K562 (cell line): ENCODE measurements around the gene TPK1. TPM values are rescaled to one million over a fixed set of nuclear protein-coding genes. Genes with fewer than 3 reads are reported as not detected.

ENCODE experiments used
- ATAC-seq: fragments of 200-7000 bp; cut with Tn5 transposase; 3 replicates; pipeline ENCODE4 v1.9.1; 2020; ENCODE audit warnings: moderate library complexity
- BruUV-seq: library from RNA; stranded (reverse); fragments of 400-500 nt; replicated peaks from 2 replicates; lab custom pipeline; 2021; lab: Mats Ljungman, UMichigan
- CTCF ChIA-PET: fragments of 300-600 bp; formaldehyde crosslinking; extraction: SDS; loops from one replicate; lab custom pipeline; 2021; ENCODE audit warnings: low intra/inter-chr PET ratio; lab: Yijun Ruan, JAX
- POLR2A ChIA-PET: fragments of 300-600, 350-650 bp; sonication (Branson Sonifier 250); formaldehyde crosslinking; extraction: SDS; loops from one replicate; lab custom pipeline; 2021; ENCODE audit warnings: antibody characterized with exemption, inconsistent platforms; lab: Yijun Ruan, JAX
- DNase-seq, 4 experiments: peaks; one replicate each; pipeline versions ENCODE4 v3.0.0 to v3.0.0-alpha.2; 2011 to 2018; ENCODE audit warnings: low spot score in 3 of 4, mixed read lengths in 3 of 4; ENCODE audit errors: extremely low read depth in 1 of 4
- FAIRE-seq: peaks from 2 replicates; lab custom pipeline; 2011; peaks lifted over from hg19 to GRCh38; lab: Jason Lieb, UNC
- H2AFZ ChIP-seq: 2 replicates; pipeline ENCODE4 v1.6.0; 2011; ENCODE audit warnings: low read depth, low read length, control low read depth, inconsistent platforms
- H3K27ac ChIP-seq: fragments of 200-600 bp; 3 replicates; pipeline ENCODE4 v1.8.0; 2011; ENCODE audit warnings: low read depth, mild to moderate bottlenecking, control low read depth, inconsistent platforms, low read length, moderate library complexity, mixed read lengths; ENCODE audit errors: extremely low read depth
- H3K27me3 ChIP-seq, 2 experiments: fragments of 300-600 bp in 1 of 2; 2 replicates in 1 of 2; 3 replicates in 1 of 2; pipeline versions ENCODE4 v1.6.0 to v1.8.0; 2011; ENCODE audit warnings: inconsistent platforms in 2 of 2, low read length in 2 of 2, mild to moderate bottlenecking in 1 of 2, mixed read lengths in 1 of 2, moderate library complexity in 1 of 2; ENCODE audit not compliant: control insufficient read depth in 2 of 2, insufficient read depth in 2 of 2
- H3K36me3 ChIP-seq: fragments of 300-600 bp; 3 replicates; pipeline ENCODE4 v1.8.0; 2011; ENCODE audit warnings: mild to moderate bottlenecking, low read length, inconsistent platforms; ENCODE audit not compliant: control insufficient read depth, insufficient read depth
- H3K4me1 ChIP-seq, 2 experiments: fragments of 200-600 bp in 1 of 2; replicated peaks in 1 of 2; 2 replicates in 1 of 2; 3 replicates in 1 of 2; pipeline versions ENCODE4 v1.5.1 to v1.8.0; 2011; ENCODE audit warnings: inconsistent platforms in 2 of 2, low read length in 2 of 2, mild to moderate bottlenecking in 1 of 2, mixed read lengths in 1 of 2, moderate library complexity in 1 of 2; ENCODE audit not compliant: control insufficient read depth in 2 of 2, insufficient read depth in 2 of 2
- H3K4me2 ChIP-seq: 2 replicates; pipeline ENCODE4 v1.6.1; 2011; ENCODE audit warnings: low read length, control low read depth, inconsistent platforms, mixed read lengths; ENCODE audit not compliant: insufficient read depth
- H3K4me3 ChIP-seq: fragments of 200-600 bp; sonication (generic), shearing (Covaris generic); 2 replicates; pipeline ENCODE4 v1.5.1; 2016; ENCODE audit warnings: control low read depth, inconsistent platforms
- H3K79me2 ChIP-seq: fragments of 200-600 bp; 3 replicates; pipeline ENCODE4 v1.8.0; 2011; ENCODE audit warnings: low read length, inconsistent platforms; ENCODE audit not compliant: control insufficient read depth, insufficient read depth
- H3K9ac ChIP-seq, 2 experiments: 2 replicates each; pipeline versions ENCODE4 v1.6.0 to v1.6.1; 2011; ENCODE audit warnings: low read depth in 2 of 2, low read length in 2 of 2, control low read depth in 1 of 2, inconsistent platforms in 1 of 2, mild to moderate bottlenecking in 1 of 2, mixed read lengths in 1 of 2; ENCODE audit not compliant: insufficient read depth in 1 of 2
- H3K9me1 ChIP-seq: one replicate; pipeline ENCODE4 v1.6.0; 2011; ENCODE audit warnings: inconsistent platforms, mild to moderate bottlenecking, low read length, moderate library complexity; ENCODE audit not compliant: control insufficient read depth, insufficient read depth
- H3K9me3 ChIP-seq: replicated peaks from 2 replicates; pipeline ENCODE4 v1.5.1; 2011; ENCODE audit warnings: low read depth, low read length, inconsistent platforms; ENCODE audit not compliant: control insufficient read depth, insufficient read depth
- H4K20me1 ChIP-seq: replicated peaks from 2 replicates; pipeline ENCODE4 v1.6.1; 2011; ENCODE audit warnings: low read length, inconsistent platforms, mixed read lengths; ENCODE audit not compliant: control insufficient read depth, insufficient read depth
- ARNT ChIP-seq, 2 experiments: fragments of 450-650 bp; IDR thresholded peaks; 2 replicates each; pipeline ENCODE4 v1.6.1; 2016; ENCODE audit warnings: mild to moderate bottlenecking in 1 of 2
- ATF6 ChIP-seq: sonication (generic); formaldehyde crosslinking; IDR thresholded peaks from 2 replicates; pipeline ENCODE4 v1.4.0; 2020; ENCODE audit warnings: mild to moderate bottlenecking, missing genetic modification reagents
- BACH1 ChIP-seq: fragments of 200-800 bp; sonication (Bioruptor generic); IDR thresholded peaks from 2 replicates; pipeline ENCODE4 v1.6.1; 2016; ENCODE audit warnings: missing genetic modification characterization, missing compliant biosample characterization
- CEBPG ChIP-seq, 3 experiments: fragments of 200-800 bp in 1 of 3; sonication (Bioruptor generic) in 1 of 3; sonication (generic) in 1 of 3; formaldehyde crosslinking in 1 of 3; IDR thresholded peaks in 2 of 3; conservative IDR thresholded peaks in 1 of 3; 2 replicates each; pipeline versions ENCODE4 v1.6.1 to v1.8.0; 2016 to 2022; ENCODE audit warnings: missing compliant biosample characterization in 2 of 3, missing genetic modification characterization in 2 of 3, mild to moderate bottlenecking in 1 of 3, missing genetic modification reagents in 1 of 3
- FOXM1 ChIP-seq, 2 experiments: fragments of 450-650 bp in 1 of 2; sonication (generic) in 1 of 2; formaldehyde crosslinking in 1 of 2; IDR thresholded peaks; 2 replicates each; pipeline versions ENCODE4 v1.6.1 to v1.9.0; 2017 to 2022; ENCODE audit warnings: low read depth in 2 of 2, mild to moderate bottlenecking in 2 of 2, missing genetic modification reagents in 1 of 2, moderate library complexity in 1 of 2
- GTF2B ChIP-seq: IDR thresholded peaks from 2 replicates; pipeline ENCODE4 v1.6.1; 2011; ENCODE audit not compliant: insufficient read length; ENCODE audit errors: extremely low read depth
- NKRF ChIP-seq: fragments of 450-650 bp; IDR thresholded peaks from 2 replicates; pipeline ENCODE4 v1.6.1; 2016; ENCODE audit warnings: borderline replicate concordance
- OTX1 ChIP-seq: fragments of 450-650 bp; formaldehyde crosslinking; IDR thresholded peaks from 2 replicates; pipeline ENCODE4 v1.4.0; 2022; ENCODE audit warnings: mild to moderate bottlenecking
- POLR3G ChIP-seq: IDR thresholded peaks from 2 replicates; pipeline ENCODE4 v1.6.1; 2011; ENCODE audit not compliant: insufficient read length, insufficient replicate concordance; ENCODE audit errors: extremely low read depth
- POU5F1 ChIP-seq: fragments of 150-350 bp; IDR thresholded peaks from 2 replicates; pipeline ENCODE4 v1.6.1; 2014; ENCODE audit warnings: borderline replicate concordance, low read length, low read depth, mild to moderate bottlenecking; ENCODE audit not compliant: partially characterized antibody
- ZFPM2 ChIP-seq: fragments of 250-450 bp; sonication (Bioruptor Pico); IDR thresholded peaks from 2 replicates; pipeline ENCODE4 v1.5.1; 2022; ENCODE audit warnings: mild to moderate bottlenecking
- ZKSCAN8 ChIP-seq: fragments of 200-800 bp; sonication (Bioruptor generic); IDR thresholded peaks from 2 replicates; pipeline ENCODE4 v1.6.1; 2016; ENCODE audit warnings: missing genetic modification characterization, missing compliant biosample characterization
- ZNF217 ChIP-seq: sonication (generic); formaldehyde crosslinking; IDR thresholded peaks from 2 replicates; pipeline ENCODE4 v1.8.0; 2022; ENCODE audit warnings: mild to moderate bottlenecking, missing genetic modification reagents
- ZNF639 ChIP-seq, 2 experiments: fragments of 200-800 bp in 1 of 2; sonication (Bioruptor generic) in 1 of 2; sonication (generic) in 1 of 2; formaldehyde crosslinking in 1 of 2; IDR thresholded peaks in 1 of 2; conservative IDR thresholded peaks in 1 of 2; 2 replicates each; pipeline versions ENCODE4 v1.5.0 to v1.6.1; 2016 to 2020; ENCODE audit warnings: missing compliant biosample characterization in 1 of 2, missing genetic modification characterization in 1 of 2, missing genetic modification reagents in 1 of 2
- WGBS: fragments of 100-300 bp; shearing (Covaris generic); methylation state at CpG from one replicate; pipeline ENCODE4 v1.1.6; 2016; ENCODE audit warnings: low coverage, mixed read lengths; ENCODE audit not compliant: insufficient coverage; ENCODE audit errors: missing lambda C conversion rate; 5-methylcytosine and 5-hydroxymethylcytosine counted together
- in situ Hi-C: fragments of 300-500 bp; cut with MboI; formaldehyde crosslinking; loops from 4 replicates; pipeline ENCODE4 v1.15.0; 2018; ENCODE audit warnings: inconsistent platforms, mixed read lengths
- intact Hi-C: fragments of 100-400 bp; cut with micrococcal nuclease; formaldehyde crosslinking; loops from 2 replicates; pipeline ENCODE4 v1.14.2; 2022
- polyA plus RNA-seq, 8 experiments: library from polyadenylated mRNA; depleted of rRNA in 4 of 8; stranded (reverse) in 5 of 8; unstranded in 3 of 8; fragments of >200 nt; fragmentation: Nextera tagmentation in 2 of 8; fragmentation: Illumina TruSeq in 1 of 8; extraction: Ambion mirVana in 2 of 8; extraction: Trizol in 1 of 8; gene quantifications; 2 replicates each; pipeline versions ENCODE4 v1.2.1 to v1.2.3, GENCODE V29; 2011 to 2014; ENCODE audit warnings: inconsistent platforms in 1 of 8, missing spikeins in 1 of 8
- total RNA-seq, 7 experiments: library from RNA; depleted of rRNA in 6 of 7; stranded (reverse); fragments of >200 nt in 6 of 7; fragmentation: Illumina TruSeq in 2 of 7; extraction: Trizol in 2 of 7; gene quantifications; 2 replicates each; pipeline versions ENCODE4 v1.2.1 to v1.2.3, GENCODE V29; 2011 to 2021; ENCODE audit warnings: low replicate concordance in 1 of 7

The TPK1 gene
- total and polyA plus RNA-seq, 9 of the 15 experiments (the other 6 are each of a cell fraction or from before 2014, with no cell fraction given) = 5.1 to 16.2 (median 9.2) TPM

- intact Hi-C loops (no loop called here), in situ Hi-C loops (no loop called here)
- POLR2A ChIA-PET = no interaction called here
- Histone ChIP-seq H3K27ac (no peak overlapping the region), H3K9ac (no peak overlapping the region), H3K79me2 (no peaks in the 10 kb centered on the region), H3K4me1 (no peaks in the 10 kb centered on the region), H4K20me1 (no peaks in the 10 kb centered on the region), H3K27me3 (no peaks in the 10 kb centered on the region), H3K36me3 (no peaks in the 10 kb centered on the region), H3K4me3 (no peak overlapping the region), H2AFZ (no peak overlapping the region), H3K4me2 (no peak overlapping the region), H3K9me1 (no peaks in the 10 kb centered on the region)
- ATAC-seq = no peak
- WGBS = 0% methylated on average over 3 of the region's 3 CpGs
- BruUV-seq = no TSS peak
- no peak for TF ChIP-seq POLR3G
- no peak for TF ChIP-seq ZKSCAN8
- TF ChIP-seq ZFPM2 (CRISPR knock-in tag) = no peak
- no peak for TF ChIP-seq BACH1 (tag)
- no peak for TF ChIP-seq POU5F1
- TF ChIP-seq ATF6 (CRISPR knock-in tag) = no peak
- no peak for TF ChIP-seq ZNF639 (CRISPR knock-in tag; conservative IDR thresholded peaks at IDR 0.05 in 1 of 2, IDR thresholded peaks at IDR 0.05 in 1 of 2)
- no peak for TF ChIP-seq GTF2B
- TF ChIP-seq NKRF = no peak
- TF ChIP-seq FOXM1 (IDR thresholded peaks at IDR 0.05; ENCODE audit: low read depth) = no peak
- no peak for TF ChIP-seq FOXM1 (CRISPR knock-in tag; IDR thresholded peaks at IDR 0.05; ENCODE audit: low read depth)
- no peak for TF ChIP-seq ZNF217 (CRISPR knock-in tag)
- TF ChIP-seq ARNT (IDR thresholded peaks at IDR 0.05) = no peak
- TF ChIP-seq CEBPG (CRISPR knock-in tag; IDR thresholded peaks at IDR 0.05) = no peak
- TF ChIP-seq CEBPG (tag; conservative IDR thresholded peaks at IDR 0.05 in 1 of 2, IDR thresholded peaks at IDR 0.05 in 1 of 2) = no peak
- no peak for TF ChIP-seq OTX1 (CRISPR knock-in tag)
- TF ChIP-seq, all 486 proteins: peak for 0
- DNase-seq (no peak), FAIRE-seq (no peak)
- CTCF ChIA-PET = no interaction called here
- no peaks in the 10 kb centered on the region for H3K9me3 ChIP-seq
These were observed 97.7 kb downstream of the TPK1 start for GRCh38 chr7:144738146-144738545.
